ENCODE measurements around the gene KIAA1671.

DNA sequence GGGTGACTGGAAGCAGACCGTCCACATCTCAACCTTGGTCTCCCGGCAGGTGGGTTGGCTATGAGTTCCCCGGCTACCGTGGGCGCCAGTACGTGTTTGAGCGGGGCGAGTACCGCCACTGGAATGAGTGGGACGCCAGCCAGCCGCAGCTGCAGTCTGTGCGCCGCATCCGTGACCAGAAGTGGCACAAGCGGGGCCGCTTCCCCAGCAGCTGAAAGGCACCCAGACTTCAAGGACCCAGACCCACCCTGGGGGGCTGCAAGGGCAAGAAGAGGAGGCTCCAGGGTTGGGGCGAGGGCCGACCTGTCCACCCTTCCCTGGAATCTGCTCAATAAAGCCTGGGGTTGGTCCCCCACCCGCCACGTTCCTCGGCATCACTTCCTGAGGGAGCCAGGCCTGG, 254.5 kb downstream of the KIAA1671 start:
- TF ChIP-seq, protein P1, sequence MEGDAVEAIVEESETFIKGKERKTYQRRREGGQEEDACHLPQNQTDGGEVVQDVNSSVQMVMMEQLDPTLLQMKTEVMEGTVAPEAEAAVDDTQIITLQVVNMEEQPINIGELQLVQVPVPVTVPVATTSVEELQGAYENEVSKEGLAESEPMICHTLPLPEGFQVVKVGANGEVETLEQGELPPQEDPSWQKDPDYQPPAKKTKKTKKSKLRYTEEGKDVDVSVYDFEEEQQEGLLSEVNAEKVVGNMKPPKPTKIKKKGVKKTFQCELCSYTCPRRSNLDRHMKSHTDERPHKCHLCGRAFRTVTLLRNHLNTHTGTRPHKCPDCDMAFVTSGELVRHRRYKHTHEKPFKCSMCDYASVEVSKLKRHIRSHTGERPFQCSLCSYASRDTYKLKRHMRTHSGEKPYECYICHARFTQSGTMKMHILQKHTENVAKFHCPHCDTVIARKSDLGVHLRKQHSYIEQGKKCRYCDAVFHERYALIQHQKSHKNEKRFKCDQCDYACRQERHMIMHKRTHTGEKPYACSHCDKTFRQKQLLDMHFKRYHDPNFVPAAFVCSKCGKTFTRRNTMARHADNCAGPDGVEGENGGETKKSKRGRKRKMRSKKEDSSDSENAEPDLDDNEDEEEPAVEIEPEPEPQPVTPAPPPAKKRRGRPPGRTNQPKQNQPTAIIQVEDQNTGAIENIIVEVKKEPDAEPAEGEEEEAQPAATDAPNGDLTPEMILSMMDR (IDR thresholded peaks at IDR 0.05 in 4 of 5, conservative IDR thresholded peaks at IDR 0.05 in 1 of 5) = no peak
- no peak for TF ChIP-seq POLR2A (IDR thresholded peaks at IDR 0.05)
